SJSA1 (cell line): ENCODE data around the gene KRTAP4-9. TPM values are rescaled to one million over a fixed set of nuclear protein-coding genes. Genes with fewer than 3 reads are reported as not detected.

ENCODE experiments used
- DNase-seq, 2 experiments: peaks; one replicate each; pipeline ENCODE4 v3.0.0-alpha.2; 2015 to 2020; ENCODE audit warnings: low spot score in 2 of 2, low read depth in 1 of 2
- H3K27ac ChIP-seq: fragments of 250-450 bp; sonication (Bioruptor Pico); 2 replicates; pipeline ENCODE4 v1.5.1; 2020; ENCODE audit warnings: mild to moderate bottlenecking, moderate library complexity
- H3K27me3 ChIP-seq: fragments of 250-450 bp; sonication (Bioruptor Pico); replicated peaks from 2 replicates; pipeline ENCODE4 v1.5.1; 2020; ENCODE audit warnings: mild to moderate bottlenecking, moderate library complexity
- H3K36me3 ChIP-seq: fragments of 250-450 bp; sonication (Bioruptor Pico); 2 replicates; pipeline ENCODE4 v1.5.1; 2020; ENCODE audit warnings: mild to moderate bottlenecking
- H3K4me1 ChIP-seq: fragments of 250-450 bp; sonication (Bioruptor Pico); replicated peaks from 2 replicates; pipeline ENCODE4 v1.6.1; 2021; ENCODE audit warnings: mild to moderate bottlenecking
- H3K4me3 ChIP-seq: fragments of 250-450 bp; sonication (Bioruptor Pico); 2 replicates; pipeline ENCODE4 v1.5.1; 2020; ENCODE audit warnings: mild to moderate bottlenecking
- H3K9me3 ChIP-seq: fragments of 250-450 bp; sonication (Bioruptor Pico); replicated peaks from 2 replicates; pipeline ENCODE4 v1.5.1; 2020; ENCODE audit warnings: mild to moderate bottlenecking
- total RNA-seq: library from RNA; depleted of rRNA; stranded (reverse); fragments of >200 nt; shearing (Covaris generic); gene quantifications from 2 replicates; pipeline ENCODE4 v1.2.3, GENCODE V29; 2014; rRNA removed

Gene KRTAP4-9
- total RNA-seq, 1 experiment from 2014 or later, result not detected

GRCh38 chr17:41151525-41151924 is 46.3 kb downstream of the KRTAP4-9 start:
- Histone ChIP-seq H3K4me3 (no peak overlapping the region), H3K9me3 (no peaks in the 10 kb centered on the region), H3K36me3 (no peaks in the 10 kb centered on the region), H3K27ac (no peak overlapping the region), H3K27me3 (no peaks in the 10 kb centered on the region; the same call in 1 of the 2 replicates), H3K4me1 (no peaks in the 10 kb centered on the region)
- DNase-seq, result no peak

DNA sequence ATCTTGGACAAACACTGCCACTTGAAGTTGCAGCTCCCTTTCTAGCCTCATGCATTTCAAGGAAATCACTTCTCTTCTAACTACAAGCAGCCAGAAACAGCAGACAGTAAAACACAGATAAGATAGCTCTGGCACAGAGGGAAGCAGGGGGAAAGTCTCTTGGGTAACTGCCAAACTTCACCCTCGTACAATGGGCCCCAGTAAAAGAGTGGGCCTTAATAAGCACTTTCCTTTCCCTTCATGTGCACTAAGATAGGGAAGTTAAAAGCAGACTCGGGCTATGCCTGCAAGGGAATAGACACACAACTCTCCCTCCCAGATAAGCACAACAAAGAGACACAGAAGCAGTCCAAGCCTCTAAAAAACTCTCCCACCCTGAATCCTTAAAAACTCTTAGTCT is 48.7 kb downstream of the KRTAP4-9 start:
- H3K9me3 ChIP-seq, result no peaks in the 10 kb centered on the region
- no peaks in the 10 kb centered on the region for H3K4me1 ChIP-seq
- H3K4me3 ChIP-seq, result no peak overlapping the region
- no peaks in the 10 kb centered on the region; the same call in 1 of the 2 replicates for H3K27me3 ChIP-seq
- no peak for DNase-seq
- H3K36me3 ChIP-seq, result no peaks in the 10 kb centered on the region
- no peak overlapping the region for H3K27ac ChIP-seq

Other genes with a start within 250 kb of the KRTAP4-9 start
- gene KRT12, start 238.2 kb upstream of the KRTAP4-9 start, total RNA-seq, result not detected in 2 replicates
- not detected in 2 replicates for gene KRT20, start 220.1 kb upstream of the KRTAP4-9 start, total RNA-seq
- gene KRT23, start 167.7 kb upstream of the KRTAP4-9 start, total RNA-seq, result not detected in 2 replicates
- not detected in 2 replicates for gene KRT39, start 138.4 kb upstream of the KRTAP4-9 start, total RNA-seq
- not detected in 2 replicates for gene KRT40, start 121.1 kb upstream of the KRTAP4-9 start, total RNA-seq
- not detected in 2 replicates for gene KRTAP3-3, start 111.2 kb upstream of the KRTAP4-9 start, total RNA-seq
- gene KRTAP3-2, start 105.5 kb upstream of the KRTAP4-9 start, total RNA-seq, result not detected in 2 replicates
- gene KRTAP3-1, start 96.3 kb upstream of the KRTAP4-9 start, total RNA-seq, result not detected in 2 replicates
- gene KRTAP1-5, start 78.2 kb upstream of the KRTAP4-9 start, total RNA-seq, result 0.45 and 2.5 TPM in 2 replicates
- gene KRTAP1-4, start 75.2 kb upstream of the KRTAP4-9 start, total RNA-seq, result not detected in 2 replicates
- gene KRTAP1-3, start 70.5 kb upstream of the KRTAP4-9 start, total RNA-seq, result not detected in 2 replicates
- not detected in 2 replicates for gene KRTAP1-1, start 63.9 kb upstream of the KRTAP4-9 start, total RNA-seq
- not detected in 2 replicates for gene KRTAP2-1, start 58.1 kb upstream of the KRTAP4-9 start, total RNA-seq
- gene KRTAP2-2, start 50.2 kb upstream of the KRTAP4-9 start, total RNA-seq, result not detected in 2 replicates
- gene KRTAP2-3, start 45.3 kb upstream of the KRTAP4-9 start, total RNA-seq, result not detected in 2 replicates
- not detected in 2 replicates for gene KRTAP2-4, start 39.5 kb upstream of the KRTAP4-9 start, total RNA-seq
- gene KRTAP4-7, start 21.2 kb upstream of the KRTAP4-9 start, total RNA-seq, result not detected in 2 replicates
- gene KRTAP4-8, start 7.2 kb upstream of the KRTAP4-9 start, total RNA-seq, result not detected in 2 replicates
- gene KRTAP4-16, start 3.2 kb upstream of the KRTAP4-9 start, total RNA-seq, result not detected in 2 replicates
- not detected in 2 replicates for gene KRTAP4-11, start 13.0 kb downstream of the KRTAP4-9 start, total RNA-seq
- not detected in 2 replicates for gene KRTAP4-12, start 18.8 kb downstream of the KRTAP4-9 start, total RNA-seq
- not detected in 2 replicates for gene KRTAP4-6, start 35.2 kb downstream of the KRTAP4-9 start, total RNA-seq
- not detected in 2 replicates for gene KRTAP4-5, start 44.4 kb downstream of the KRTAP4-9 start, total RNA-seq
- gene KRTAP4-4, start 55.4 kb downstream of the KRTAP4-9 start, total RNA-seq, result not detected in 2 replicates
- not detected in 2 replicates for gene KRTAP4-3, start 62.8 kb downstream of the KRTAP4-9 start, total RNA-seq
- not detected in 2 replicates for gene KRTAP4-2, start 72.8 kb downstream of the KRTAP4-9 start, total RNA-seq
- not detected in 2 replicates for gene KRTAP4-1, start 79.5 kb downstream of the KRTAP4-9 start, total RNA-seq
- gene KRTAP9-1, start 84.5 kb downstream of the KRTAP4-9 start, total RNA-seq, result not detected in 2 replicates
- gene KRTAP9-2, start 121.3 kb downstream of the KRTAP4-9 start, total RNA-seq, result not detected in 2 replicates
- not detected in 2 replicates for gene KRTAP9-3, start 127.1 kb downstream of the KRTAP4-9 start, total RNA-seq
- not detected in 2 replicates for gene KRTAP9-8, start 132.6 kb downstream of the KRTAP4-9 start, total RNA-seq
- not detected in 2 replicates for gene KRTAP9-4, start 144.3 kb downstream of the KRTAP4-9 start, total RNA-seq
- gene KRTAP9-9, start 150.0 kb downstream of the KRTAP4-9 start, total RNA-seq, result not detected in 2 replicates
- gene KRTAP9-6, start 160.0 kb downstream of the KRTAP4-9 start, total RNA-seq, result not detected in 2 replicates
- gene KRTAP9-7, start 170.3 kb downstream of the KRTAP4-9 start, total RNA-seq, result not detected in 2 replicates
- not detected in 2 replicates for gene KRTAP29-1, start 197.5 kb downstream of the KRTAP4-9 start, total RNA-seq
- gene KRTAP16-1, start 203.9 kb downstream of the KRTAP4-9 start, total RNA-seq, result not detected in 2 replicates
- not detected in 2 replicates for gene KRTAP17-1, start 210.3 kb downstream of the KRTAP4-9 start, total RNA-seq
- gene KRT33A, start 245.4 kb downstream of the KRTAP4-9 start, total RNA-seq, result not detected in 2 replicates